NCI-H146 treated with DMSO at 0.1 percent for 48 hours (cell line): ENCODE results near the gene ORC1.
"Not testable (repeated sequence)": the region's sequence is repeated elsewhere in the genome, so short reads cannot be mapped to it uniquely, and the experiment has no call there.

ENCODE experiments used
- DNase-seq: peaks from one replicate; lab custom pipeline; 2025; ENCODE audit not compliant: unreplicated experiment; lab: John Stamatoyannopoulos, UW

The ORC1 gene

DNA sequence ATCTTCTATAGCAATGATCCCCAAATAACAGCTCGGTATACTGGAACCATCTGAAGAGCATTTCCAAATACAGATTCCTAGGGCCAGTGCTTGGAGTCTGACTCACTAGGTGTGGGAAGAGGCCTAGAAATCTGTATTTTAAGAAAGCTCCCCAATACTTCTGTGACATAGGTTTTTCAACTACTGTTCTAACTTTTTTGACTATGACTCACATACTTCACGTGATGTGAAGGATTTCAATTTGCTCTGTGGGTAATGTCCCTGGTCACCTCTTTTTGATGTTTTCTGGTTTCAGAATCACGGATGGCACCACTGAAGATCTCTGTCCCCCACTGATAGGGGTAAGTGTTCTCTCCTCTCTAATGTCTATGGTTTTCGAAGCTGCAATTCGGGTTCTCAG is 11.0 kb downstream of the ORC1 start:
- DNase-seq = no peak

DNA sequence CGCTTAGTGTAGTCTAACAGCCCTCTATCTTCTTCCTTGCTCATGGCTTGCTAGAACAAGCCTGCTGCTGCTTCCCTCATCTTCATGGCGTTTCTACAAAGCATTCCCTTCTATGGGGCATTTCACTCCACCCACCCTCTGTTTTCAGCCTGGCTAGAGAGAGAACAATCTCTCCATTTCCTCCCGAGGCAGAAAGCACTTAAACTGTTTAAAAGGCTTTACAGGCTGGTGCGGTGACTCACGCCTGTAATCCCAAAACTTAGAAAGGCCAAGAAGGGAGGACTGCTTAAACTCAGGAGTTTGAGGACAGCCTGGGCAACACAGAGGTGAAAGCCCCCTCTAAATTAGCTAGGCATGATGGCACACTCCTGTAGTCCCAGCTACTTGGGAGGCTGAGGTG is 17.8 kb downstream of the ORC1 start:
- no peak for DNase-seq

- no peak for DNase-seq
Observed at GRCh38 chr1:52385376-52385775, 18.8 kb downstream of the ORC1 start.

- DNase-seq = not testable (repeated sequence)
Observed at GRCh38 chr1:52369851-52370250, 34.4 kb downstream of the ORC1 start.

GRCh38 chr1:52368383-52369172 is 35.6 kb downstream of the ORC1 start:
- DNase-seq = peak; percentile 61

GRCh38 chr1:52367272-52367671 is 37.0 kb downstream of the ORC1 start:
- DNase-seq = no peak

- no peak for DNase-seq
Observed at GRCh38 chr1:52366517-52366827, 37.8 kb downstream of the ORC1 start.

GRCh38 chr1:52365746-52366516 is 38.3 kb downstream of the ORC1 start, which contains the start of gene CC2D1B:
TSS of gene CC2D1B (minus strand) at chr1:52366205. CDS start at chr1:52364620, 1,585 bp downstream.
- peak; percentile 96 for DNase-seq

DNA sequence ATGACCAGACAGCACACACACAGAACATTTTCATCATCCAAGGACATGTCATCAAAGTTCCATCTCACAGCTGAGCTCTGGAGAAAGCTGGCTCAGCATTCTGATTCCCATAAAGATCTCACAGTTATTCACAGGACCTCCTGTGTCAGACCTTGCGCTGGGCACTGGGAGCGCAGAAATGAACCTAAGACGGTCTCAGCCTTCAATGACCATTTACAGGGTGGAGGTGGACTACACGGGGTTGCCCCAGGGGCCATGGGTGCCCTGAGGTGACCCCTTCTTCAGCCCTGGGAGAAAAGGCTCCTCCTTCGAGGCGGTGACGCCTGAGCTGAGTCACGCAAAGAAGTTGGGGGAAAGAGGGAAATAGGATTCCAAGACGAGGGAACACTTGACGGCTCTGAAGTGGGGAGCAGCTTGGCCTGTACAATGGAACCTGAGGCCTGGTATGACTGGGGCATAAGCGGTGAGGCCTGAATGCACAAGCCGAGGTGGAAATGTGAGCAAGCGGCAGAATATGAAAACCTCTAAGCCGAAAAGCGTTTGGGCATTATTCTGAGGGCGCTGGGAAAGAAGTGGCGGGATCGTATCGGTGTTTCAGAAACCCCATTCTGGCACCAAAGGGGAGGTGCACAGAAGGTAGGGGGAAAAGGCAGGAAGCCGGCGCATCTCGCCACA is 39.0 kb downstream of the ORC1 start:
- no peak for DNase-seq

GRCh38 chr1:52364235-52364839 is 39.9 kb downstream of the ORC1 start:
- no peak for DNase-seq

GRCh38 chr1:52360595-52360968 is 43.6 kb downstream of the ORC1 start:
- no peak for DNase-seq

GRCh38 chr1:52359676-52360594 is 44.3 kb downstream of the ORC1 start:
- DNase-seq = no peak

DNA sequence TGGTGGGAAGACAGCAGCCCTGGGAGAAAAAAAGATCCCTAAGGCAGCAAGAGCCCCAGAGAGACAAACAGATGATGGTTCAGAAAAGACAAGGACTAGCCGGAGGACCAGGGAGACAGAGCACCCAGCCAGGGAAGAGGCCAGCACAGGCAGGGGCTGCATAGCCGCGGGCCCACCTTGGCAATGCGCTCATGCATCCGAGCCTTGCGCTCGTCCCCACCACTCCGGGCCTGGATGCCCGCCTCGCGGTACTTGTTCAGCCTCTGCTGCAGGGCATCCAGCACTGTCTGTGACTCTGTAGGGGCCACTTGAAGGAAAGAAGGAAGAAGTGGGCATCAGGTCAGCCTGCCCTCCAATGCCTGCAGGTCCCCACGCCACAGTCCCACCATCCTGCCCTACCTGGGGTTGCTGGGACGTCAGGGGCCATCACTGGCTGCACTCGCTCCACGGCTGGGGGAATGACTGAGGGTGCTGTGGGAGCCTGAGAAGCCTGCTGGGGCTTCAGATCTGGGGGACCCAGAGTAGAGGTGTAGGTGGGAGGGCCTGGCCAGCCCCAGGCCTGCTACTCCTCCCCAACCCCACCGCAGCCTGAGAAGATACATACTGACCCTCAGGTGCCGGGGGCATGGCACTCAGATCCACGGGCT is 45.2 kb downstream of the ORC1 start:
- DNase-seq = no peak

GRCh38 chr1:52357397-52357796 is 46.8 kb downstream of the ORC1 start:
- DNase-seq = no peak

DNA sequence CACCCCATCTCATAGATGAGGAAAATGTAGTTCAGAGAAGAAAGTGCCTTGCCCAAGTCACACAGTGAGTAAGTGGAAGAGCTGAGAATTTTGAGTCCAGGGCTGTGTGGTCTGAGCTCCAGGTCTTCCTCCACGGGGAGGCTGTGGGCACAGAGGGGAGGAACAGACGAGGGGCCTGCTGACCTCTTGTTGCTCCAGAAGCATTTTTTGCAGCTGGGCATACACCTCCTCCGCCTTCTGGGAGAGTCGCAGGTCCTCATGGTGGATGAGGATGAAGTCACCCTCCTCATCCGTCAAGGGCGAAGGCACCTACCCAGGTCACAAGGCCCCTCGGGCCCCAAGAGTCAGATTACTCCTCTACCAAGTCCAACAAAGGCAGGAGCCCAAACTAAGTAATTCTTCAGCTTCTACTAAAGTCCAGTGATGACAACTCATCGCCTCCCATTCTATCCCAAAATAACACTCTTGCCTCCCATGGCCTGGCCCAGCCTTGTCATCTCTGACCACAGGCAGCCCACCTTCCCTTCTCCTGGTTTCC is 47.3 kb downstream of the ORC1 start:
- DNase-seq = no peak

GRCh38 chr1:52355847-52356505 is 48.2 kb downstream of the ORC1 start:
- no peak for DNase-seq

- no peak for DNase-seq
Observed at GRCh38 chr1:52355436-52355835, 48.8 kb downstream of the ORC1 start.

- DNase-seq = no peak
Observed at GRCh38 chr1:52352690-52353089, 51.5 kb downstream of the ORC1 start.

- no peak for DNase-seq
Observed at GRCh38 chr1:52348704-52349300, 55.4 kb downstream of the ORC1 start.
